CD4-positive, alpha-beta T cell treated with Interleukin-10 for 1 hour (primary cell): ENCODE data around the gene KCNH1.

Source experiments
- DNase-seq: peaks from one replicate; pipeline ENCODE4 v3.0.0-alpha.2; 2020

Gene KCNH1

DNA sequence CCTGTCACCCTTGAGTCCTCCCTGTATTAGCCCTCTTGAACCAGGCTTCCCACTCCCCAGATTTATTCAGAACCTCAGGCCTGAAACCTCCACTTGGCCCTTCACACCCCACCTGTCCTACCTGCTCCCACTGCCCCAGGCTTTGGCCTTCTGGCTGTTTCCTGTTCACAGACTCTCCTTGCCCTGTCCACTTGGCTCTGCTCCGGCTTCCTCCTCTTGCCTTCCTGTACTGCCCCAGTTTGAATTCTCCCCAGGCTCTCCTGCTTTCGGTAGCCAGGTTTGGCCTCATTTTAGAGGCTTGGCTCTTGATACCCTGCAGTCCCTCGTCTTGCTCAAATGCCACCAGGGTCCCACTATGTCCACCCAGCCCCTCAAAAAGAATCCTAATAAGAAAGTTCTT is 385.2 kb downstream of the KCNH1 start:
- no peak for DNase-seq

DNA sequence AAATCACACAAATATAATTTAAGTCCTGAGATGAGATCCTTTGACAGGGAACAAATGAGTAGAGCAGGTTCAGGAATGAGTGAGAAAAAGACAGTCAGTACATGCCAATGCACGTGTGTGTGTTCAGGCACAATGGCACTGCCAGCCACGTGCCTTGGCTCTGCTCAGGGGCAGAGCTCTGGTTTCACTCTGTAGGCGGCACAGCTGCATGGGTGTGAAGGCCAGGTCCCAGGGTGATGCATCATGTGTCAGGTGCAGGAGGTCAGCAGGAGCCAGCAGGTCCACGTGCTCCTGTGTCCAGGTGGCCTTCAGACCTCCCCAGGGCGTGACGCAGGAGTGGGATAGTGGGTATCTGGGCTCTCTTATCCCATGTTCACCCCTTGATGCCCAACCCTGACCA is 386.1 kb downstream of the KCNH1 start:
- no peak for DNase-seq

- no peak for DNase-seq
Measured at GRCh38 chr1:210747112-210747511, 386.8 kb downstream of the KCNH1 start.

GRCh38 chr1:210746024-210746731 is 387.8 kb downstream of the KCNH1 start:
- DNase-seq, result no peak

DNA sequence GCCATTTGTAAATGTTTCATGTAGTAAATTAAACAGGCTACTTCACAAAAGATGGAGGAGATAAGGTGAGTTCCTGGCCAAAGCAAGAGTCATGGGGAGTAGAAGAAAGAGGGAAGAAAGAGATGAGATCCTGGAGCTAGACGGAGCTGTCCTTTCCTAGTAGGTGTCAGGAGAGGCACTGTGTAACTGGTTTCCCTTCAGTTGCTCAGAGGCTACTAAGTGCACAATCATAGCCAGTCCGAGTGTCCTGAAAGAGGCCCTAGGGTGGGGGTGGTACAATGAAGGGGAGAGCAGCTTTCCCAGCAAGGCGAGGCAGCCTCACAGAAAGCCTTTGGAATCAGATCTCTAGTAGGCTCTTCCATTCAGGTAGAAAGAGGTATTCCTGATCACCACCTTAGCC is 390.9 kb downstream of the KCNH1 start:
- DNase-seq, result no peak

GRCh38 chr1:210741564-210741963 is 392.4 kb downstream of the KCNH1 start:
- DNase-seq, result no peak

DNA sequence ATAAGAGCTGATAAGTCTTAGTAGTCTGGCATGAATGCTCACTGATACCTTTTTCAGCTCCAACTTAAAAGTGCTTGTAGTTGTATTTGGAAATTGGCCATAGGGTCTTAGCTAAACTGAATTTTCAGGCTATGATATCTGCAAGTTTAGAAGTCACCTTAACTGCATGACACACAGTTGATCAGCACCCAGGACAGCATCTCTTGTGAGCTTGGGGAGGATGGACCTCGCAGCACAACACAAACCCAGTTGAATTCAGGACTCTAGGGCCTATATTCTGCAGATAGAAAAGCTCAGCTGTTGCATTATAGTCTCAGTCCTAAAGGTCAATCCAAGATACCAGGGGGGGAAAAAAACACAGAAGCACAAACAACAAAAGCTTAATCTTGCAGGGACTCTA is 394.3 kb downstream of the KCNH1 start:
- no peak for DNase-seq

DNA sequence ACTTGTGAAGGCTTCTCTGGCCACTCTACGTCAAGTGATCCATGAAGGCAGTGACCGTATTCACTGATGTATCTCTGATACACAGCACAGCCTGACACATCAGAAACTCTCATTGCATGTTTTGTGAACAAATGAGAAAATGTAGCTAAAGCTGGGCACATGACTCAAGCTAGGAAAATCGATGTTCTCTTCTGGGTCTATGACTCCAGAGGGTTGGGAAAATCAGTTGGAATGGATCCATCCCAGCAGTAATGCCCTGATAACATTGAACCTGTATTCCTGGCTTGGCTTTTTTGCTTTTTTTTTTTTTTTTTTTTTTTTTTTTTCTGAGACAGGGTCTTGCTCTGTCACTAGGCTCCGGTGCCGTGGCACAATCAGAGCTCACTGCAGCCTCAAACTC is 395.7 kb downstream of the KCNH1 start:
- DNase-seq, result no peak

DNA sequence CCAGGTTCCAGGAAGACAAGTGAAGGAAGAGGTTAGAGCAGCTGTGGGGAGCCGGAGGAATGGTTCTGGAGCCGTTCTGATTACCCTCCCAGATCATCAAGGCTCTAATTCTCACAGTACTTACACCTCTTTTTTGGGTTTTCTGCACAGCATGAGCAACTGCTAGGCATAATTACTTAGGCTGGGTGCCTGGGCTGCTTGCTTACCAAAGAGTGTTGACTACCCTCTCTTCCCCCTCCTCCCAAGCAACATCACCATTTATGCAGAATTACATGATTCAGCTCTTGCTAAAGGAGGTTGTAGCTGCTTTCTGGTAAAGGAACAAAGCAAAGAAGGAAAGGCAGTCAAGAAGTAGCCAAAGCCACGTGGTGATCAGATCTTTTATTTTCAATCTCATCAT is 397.2 kb downstream of the KCNH1 start:
- no peak for DNase-seq

GRCh38 chr1:210731597-210731996 is 402.4 kb downstream of the KCNH1 start:
- no peak for DNase-seq

DNA sequence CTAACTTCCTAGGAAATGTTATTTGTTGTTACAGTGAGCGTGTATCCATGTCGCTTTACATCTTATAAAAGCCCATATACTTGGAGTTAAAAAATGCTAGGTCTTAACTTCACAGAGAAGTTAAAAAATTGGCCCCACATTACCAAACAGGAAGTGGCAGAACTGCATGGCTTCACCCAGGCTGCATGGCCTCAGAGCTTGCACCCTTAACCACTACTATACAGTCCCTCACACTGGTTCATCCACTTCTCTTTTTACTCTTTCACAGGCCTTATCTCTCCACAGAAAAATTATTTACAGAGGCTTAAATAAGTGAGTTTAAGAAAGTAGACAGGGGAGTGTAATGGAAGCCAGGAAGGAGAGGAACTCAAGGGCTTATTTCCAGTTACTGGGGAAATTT is 402.8 kb downstream of the KCNH1 start:
- no peak for DNase-seq

DNA sequence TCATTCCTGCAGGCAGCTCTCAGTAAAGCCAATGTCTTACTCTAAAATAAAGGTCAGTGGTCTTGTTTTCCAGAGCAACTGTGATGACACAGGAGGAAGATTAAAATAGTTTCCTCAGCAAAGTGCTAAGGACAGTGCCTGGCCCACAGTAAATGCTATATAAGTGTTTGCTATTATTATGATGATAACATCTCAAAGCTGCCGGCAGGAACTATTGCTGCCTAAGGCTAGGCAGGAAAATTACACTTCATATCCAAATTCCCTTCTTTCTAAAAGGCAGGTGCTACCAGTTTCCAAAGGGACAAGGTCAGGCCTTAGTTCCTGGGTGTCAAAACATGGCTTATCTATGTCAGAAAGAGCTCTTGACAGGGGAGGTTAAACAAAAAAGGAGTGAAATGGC is 403.9 kb downstream of the KCNH1 start:
- DNase-seq, result no peak

- DNase-seq, result no peak
Measured at GRCh38 chr1:210728437-210729149, 405.4 kb downstream of the KCNH1 start.

DNA sequence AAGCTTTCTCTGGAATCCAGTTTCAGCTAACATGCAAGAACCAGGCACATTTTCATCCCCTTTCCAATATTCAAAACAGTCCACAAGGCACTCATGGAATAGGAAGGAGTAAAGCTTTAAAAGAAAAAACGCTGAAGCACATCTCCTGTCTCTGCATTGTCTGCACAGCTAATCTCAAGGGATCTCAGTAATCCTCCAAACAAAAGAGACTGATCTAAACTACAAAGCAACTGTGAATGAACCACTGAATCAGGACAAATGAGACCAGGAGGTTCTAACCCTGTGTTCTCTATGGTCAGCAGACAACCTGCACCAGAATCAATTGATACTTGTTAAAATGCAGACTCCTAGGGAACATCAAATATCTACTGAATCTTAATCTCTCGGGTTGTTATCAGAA is 406.2 kb downstream of the KCNH1 start:
- DNase-seq, result no peak

DNA sequence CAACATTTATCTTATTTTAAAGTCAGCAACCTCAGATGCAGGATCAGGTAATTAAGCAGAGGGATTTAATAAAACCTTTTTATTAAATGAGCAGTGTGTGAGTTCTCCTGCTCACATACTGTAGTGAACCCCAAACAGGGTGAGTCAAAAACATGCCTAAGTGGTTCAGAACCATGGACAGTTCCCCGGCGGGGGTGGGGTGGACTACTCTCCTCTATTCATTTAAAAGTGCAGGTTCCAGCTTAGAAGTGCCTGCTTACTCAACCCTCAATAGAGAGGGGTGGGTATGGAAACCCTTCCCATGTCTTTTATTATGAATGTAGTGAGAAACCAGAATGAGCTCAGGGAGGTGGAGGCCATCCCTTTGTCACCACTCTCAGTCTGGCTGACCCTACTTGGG is 407.3 kb downstream of the KCNH1 start:
- DNase-seq, result no peak

DNA sequence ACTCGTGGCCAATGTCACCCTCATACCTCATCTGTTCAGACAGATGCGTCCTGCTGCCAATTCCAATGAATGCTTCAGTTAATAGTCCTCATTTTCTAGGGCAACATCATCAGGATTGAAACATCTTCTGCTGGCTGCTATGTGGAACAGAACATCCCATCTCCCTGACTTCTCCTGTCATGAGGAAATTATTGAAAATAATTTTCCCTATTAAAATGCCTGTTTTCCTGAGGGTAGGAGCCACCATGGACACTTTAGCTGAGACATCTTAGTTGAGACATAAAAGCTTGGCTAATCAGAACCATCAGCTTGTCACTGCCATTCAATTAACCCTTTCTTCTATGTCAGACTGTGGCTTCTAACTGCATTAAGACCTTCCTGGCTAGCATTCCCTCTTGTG is 409.2 kb downstream of the KCNH1 start:
- no peak for DNase-seq

GRCh38 chr1:210723646-210724045 is 410.3 kb downstream of the KCNH1 start:
- DNase-seq, result no peak

DNA sequence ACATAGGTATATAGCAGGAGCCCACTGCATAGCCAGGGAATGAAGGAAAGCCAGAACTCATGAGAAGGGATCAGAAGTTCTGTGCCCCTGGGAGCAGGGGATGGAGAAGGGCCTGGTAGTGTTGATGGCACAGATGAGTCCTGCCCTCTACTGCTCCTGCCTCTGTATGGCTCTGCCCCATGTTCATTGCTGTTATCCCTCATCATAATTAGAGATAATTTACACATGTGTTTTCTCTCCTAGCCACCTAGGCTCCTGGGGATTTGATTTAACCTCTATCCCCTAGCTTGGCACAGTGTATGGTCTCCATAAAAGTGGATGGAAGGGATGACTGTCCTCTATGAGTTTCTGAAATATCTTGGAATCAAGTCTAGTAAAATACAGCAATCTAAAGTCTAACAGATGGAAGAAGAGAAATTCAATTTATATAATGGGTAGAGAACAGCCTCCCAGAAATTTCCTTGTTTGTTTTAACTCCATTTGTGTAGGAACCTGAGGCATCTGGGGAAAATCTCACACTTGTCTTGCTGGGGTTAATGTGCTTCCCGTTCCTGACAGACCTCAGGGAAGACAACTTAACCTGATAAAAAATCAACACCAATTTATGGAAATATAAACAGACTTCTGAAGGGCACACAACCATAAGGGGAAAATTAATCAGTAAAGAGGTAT is 411.4 kb downstream of the KCNH1 start:
- no peak for DNase-seq

GRCh38 chr1:210715072-210715471 is 418.9 kb downstream of the KCNH1 start:
- no peak for DNase-seq

- DNase-seq, result no peak
Measured at GRCh38 chr1:210711825-210712612, 421.9 kb downstream of the KCNH1 start.

DNA sequence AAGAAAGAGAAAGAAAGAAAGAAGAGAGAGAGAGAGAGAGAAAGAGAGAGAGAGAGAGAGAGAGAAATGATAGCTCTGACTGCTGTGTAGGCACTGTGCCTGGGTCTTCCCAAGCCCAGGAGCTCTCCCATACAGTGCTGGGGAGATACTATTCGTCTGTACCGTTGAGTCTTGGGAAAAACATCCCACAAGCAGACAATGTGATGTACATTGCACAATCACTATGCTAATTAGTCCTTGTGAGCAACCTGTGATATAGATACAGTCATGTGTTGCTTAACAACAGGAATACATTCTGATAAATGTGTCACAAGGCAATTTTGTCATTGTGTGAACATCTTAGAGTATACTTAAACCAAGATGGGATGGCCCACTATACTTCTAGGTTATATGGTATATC is 424.2 kb downstream of the KCNH1 start:
- DNase-seq, result no peak

- no peak for DNase-seq
Measured at GRCh38 chr1:210707300-210708240, 426.4 kb downstream of the KCNH1 start.
